Measurements from ENCODE around the gene APOBEC4. TPM values are rescaled to one million over a fixed set of nuclear protein-coding genes. Genes with fewer than 3 reads are reported as not detected.

Gene APOBEC4
- total and polyA plus RNA-seq, 9 of the 15 experiments (the other 6 are each of a cell fraction or from before 2014, with no cell fraction given) = not detected

DNA sequence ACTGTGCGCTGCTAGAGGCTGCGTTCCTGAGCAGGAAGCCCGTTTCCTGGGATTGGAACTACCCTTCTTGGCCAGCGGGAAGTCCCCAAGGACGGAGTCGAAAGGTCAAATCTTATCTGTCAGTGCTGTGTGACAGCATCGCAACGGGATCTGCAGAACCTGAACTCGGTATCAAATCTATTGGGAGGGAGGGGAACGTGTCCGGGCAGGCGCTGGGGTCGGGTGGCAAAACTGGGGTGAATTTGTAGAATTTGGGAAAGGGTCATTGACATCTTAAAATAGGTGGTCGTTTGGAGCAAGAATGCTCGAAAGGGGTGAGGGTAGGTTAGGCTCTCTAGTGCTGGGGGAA, 16.8 kb downstream of the APOBEC4 start (continued):
- no peak for TF ChIP-seq ZNF785 (CRISPR knock-in tag; IDR thresholded peaks at IDR 0.05)
- TF ChIP-seq, protein P1, sequence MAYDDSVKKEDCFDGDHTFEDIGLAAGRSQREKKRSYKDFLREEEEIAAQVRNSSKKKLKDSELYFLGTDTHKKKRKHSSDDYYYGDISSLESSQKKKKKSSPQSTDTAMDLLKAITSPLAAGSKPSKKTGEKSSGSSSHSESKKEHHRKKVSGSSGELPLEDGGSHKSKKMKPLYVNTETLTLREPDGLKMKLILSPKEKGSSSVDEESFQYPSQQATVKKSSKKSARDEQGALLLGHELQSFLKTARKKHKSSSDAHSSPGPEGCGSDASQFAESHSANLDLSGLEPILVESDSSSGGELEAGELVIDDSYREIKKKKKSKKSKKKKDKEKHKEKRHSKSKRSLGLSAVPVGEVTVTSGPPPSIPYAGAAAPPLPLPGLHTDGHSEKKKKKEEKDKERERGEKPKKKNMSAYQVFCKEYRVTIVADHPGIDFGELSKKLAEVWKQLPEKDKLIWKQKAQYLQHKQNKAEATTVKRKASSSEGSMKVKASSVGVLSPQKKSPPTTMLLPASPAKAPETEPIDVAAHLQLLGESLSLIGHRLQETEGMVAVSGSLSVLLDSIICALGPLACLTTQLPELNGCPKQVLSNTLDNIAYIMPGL (CRISPR knock-in tag; IDR thresholded peaks at IDR 0.05) = no peak
- TF ChIP-seq FOXK1 (CRISPR knock-in tag; IDR thresholded peaks at IDR 0.05; ENCODE audit: borderline replicate concordance) = no peak
- no peak for TF ChIP-seq ILF3 (IDR thresholded peaks at IDR 0.05; ENCODE audit: borderline replicate concordance)
- TF ChIP-seq ESRRA (IDR thresholded peaks at IDR 0.05; ENCODE audit: borderline replicate concordance, low read depth) = peak; percentile 92
- TF ChIP-seq ZNF146 (CRISPR knock-in tag; IDR thresholded peaks at IDR 0.05; ENCODE audit: unreplicated experiment) = no peak
- TF ChIP-seq, protein P2, sequence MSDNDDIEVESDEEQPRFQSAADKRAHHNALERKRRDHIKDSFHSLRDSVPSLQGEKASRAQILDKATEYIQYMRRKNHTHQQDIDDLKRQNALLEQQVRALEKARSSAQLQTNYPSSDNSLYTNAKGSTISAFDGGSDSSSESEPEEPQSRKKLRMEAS (CRISPR knock-in tag; IDR thresholded peaks at IDR 0.05) = no peak
- no peak for TF ChIP-seq BACH1 (tag; IDR thresholded peaks at IDR 0.05)
- TF ChIP-seq, protein P3, sequence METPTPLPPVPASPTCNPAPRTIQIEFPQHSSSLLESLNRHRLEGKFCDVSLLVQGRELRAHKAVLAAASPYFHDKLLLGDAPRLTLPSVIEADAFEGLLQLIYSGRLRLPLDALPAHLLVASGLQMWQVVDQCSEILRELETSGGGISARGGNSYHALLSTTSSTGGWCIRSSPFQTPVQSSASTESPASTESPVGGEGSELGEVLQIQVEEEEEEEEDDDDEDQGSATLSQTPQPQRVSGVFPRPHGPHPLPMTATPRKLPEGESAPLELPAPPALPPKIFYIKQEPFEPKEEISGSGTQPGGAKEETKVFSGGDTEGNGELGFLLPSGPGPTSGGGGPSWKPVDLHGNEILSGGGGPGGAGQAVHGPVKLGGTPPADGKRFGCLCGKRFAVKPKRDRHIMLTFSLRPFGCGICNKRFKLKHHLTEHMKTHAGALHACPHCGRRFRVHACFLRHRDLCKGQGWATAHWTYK (CRISPR knock-in tag; IDR thresholded peaks at IDR 0.05) = no peak
- no peak for TF ChIP-seq SUPT5H (IDR thresholded peaks at IDR 0.05)
- no peak for TF ChIP-seq BRCA1 (IDR thresholded peaks at IDR 0.05)
- no peak for TF ChIP-seq BRCA1 (CRISPR knock-in tag; IDR thresholded peaks at IDR 0.05)
- TF ChIP-seq, protein P4, sequence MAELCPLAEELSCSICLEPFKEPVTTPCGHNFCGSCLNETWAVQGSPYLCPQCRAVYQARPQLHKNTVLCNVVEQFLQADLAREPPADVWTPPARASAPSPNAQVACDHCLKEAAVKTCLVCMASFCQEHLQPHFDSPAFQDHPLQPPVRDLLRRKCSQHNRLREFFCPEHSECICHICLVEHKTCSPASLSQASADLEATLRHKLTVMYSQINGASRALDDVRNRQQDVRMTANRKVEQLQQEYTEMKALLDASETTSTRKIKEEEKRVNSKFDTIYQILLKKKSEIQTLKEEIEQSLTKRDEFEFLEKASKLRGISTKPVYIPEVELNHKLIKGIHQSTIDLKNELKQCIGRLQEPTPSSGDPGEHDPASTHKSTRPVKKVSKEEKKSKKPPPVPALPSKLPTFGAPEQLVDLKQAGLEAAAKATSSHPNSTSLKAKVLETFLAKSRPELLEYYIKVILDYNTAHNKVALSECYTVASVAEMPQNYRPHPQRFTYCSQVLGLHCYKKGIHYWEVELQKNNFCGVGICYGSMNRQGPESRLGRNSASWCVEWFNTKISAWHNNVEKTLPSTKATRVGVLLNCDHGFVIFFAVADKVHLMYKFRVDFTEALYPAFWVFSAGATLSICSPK (IDR thresholded peaks at IDR 0.05; ENCODE audit: borderline replicate concordance) = no peak
- TF ChIP-seq TCFL5 (CRISPR knock-in tag; conservative IDR thresholded peaks at IDR 0.05) = no peak
- no peak for TF ChIP-seq KAT7 (CRISPR knock-in tag; IDR thresholded peaks at IDR 0.05; ENCODE audit: borderline replicate concordance)
- TF ChIP-seq, protein P5, sequence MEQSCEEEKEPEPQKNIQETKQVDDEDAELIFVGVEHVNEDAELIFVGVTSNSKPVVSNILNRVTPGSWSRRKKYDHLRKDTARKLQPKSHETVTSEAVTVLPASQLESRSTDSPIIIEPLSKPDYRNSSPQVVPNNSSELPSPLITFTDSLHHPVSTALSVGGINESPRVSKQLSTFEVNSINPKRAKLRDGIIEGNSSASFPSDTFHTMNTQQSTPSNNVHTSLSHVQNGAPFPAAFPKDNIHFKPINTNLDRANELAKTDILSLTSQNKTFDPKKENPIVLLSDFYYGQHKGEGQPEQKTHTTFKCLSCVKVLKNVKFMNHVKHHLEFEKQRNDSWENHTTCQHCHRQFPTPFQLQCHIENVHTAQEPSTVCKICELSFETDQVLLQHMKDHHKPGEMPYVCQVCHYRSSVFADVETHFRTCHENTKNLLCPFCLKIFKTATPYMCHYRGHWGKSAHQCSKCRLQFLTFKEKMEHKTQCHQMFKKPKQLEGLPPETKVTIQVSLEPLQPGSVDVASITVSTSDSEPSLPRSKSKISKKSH (CRISPR knock-in tag; IDR thresholded peaks at IDR 0.05) = no peak
- no peak for TF ChIP-seq PCBP1 (IDR thresholded peaks at IDR 0.05; ENCODE audit: low read depth, low read length, poor library complexity, severe bottlenecking)
- TF ChIP-seq TBL1XR1 (IDR thresholded peaks at IDR 0.05; ENCODE audit: low read length in 2 of 2) = no peak
- TF ChIP-seq DACH1 (IDR thresholded peaks at IDR 0.05; ENCODE audit: partially characterized antibody) = no peak
- peak; percentile 9 for TF ChIP-seq KDM5B (IDR thresholded peaks at IDR 0.05; ENCODE audit: insufficient replicate concordance, low read depth, low read length)
- no peak for TF ChIP-seq FOXA3 (CRISPR knock-in tag; conservative IDR thresholded peaks at IDR 0.05 in 1 of 2, IDR thresholded peaks at IDR 0.05 in 1 of 2)
- TF ChIP-seq, protein P6, sequence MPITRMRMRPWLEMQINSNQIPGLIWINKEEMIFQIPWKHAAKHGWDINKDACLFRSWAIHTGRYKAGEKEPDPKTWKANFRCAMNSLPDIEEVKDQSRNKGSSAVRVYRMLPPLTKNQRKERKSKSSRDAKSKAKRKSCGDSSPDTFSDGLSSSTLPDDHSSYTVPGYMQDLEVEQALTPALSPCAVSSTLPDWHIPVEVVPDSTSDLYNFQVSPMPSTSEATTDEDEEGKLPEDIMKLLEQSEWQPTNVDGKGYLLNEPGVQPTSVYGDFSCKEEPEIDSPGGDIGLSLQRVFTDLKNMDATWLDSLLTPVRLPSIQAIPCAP (CRISPR knock-in tag; IDR thresholded peaks at IDR 0.05; ENCODE audit: borderline replicate concordance) = no peak
